ENCODE results near the gene PTGR2.

Gene PTGR2

DNA sequence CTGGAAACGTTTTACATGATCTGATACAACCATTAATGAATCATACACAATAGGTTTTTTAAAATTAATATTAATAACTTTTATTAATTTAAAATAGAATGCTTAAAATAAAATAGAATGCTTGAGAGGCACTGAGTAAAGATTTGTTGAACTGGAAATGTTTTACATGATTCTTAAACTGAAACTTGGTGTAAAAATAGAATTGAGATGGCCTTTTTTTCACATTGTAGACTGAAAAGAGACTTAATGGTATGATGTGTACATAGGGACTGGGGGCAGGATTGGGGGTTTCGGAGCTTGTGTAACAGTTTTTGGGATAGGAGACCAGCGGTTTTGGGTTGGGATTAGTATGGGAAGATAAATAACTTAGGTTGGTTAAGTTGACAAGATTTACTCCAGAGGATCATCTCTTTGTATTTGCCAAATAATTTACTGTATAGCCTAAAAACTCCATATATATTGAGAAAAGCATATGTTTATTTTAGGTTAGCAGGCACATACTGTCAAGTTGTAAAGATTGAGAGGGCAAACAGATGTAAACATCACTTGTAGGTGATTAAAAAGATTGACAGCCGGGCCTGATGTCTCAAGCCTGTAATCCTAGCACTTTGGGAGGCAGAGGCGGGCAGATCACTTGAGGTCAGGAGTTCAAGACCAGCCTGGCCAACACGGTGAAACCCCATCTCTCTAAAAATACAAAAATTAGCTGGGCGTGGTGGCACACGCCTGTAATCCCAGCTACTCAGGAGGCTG, 33.0 kb downstream of the PTGR2 start:
- Histone ChIP-seq H3K36me3 (replicated peaks; ENCODE audit: low read depth, low read length) (no peaks in the 10 kb centered on the region), H2AFZ (ENCODE audit: low read depth, low read length) (no peak overlapping the region), H3K27me3 (ENCODE audit: low read depth, low read length) (no peaks in the 10 kb centered on the region), H3K4me1 (ENCODE audit: low read length) (peaks cover 24% of the 10 kb centered on the region), H3K9ac (ENCODE audit: low read length) (no peak overlapping the region), H3K4me3 (ENCODE audit: low read length) (no peak overlapping the region), H3K79me2 (ENCODE audit: low read length) (peaks cover 42% of the 10 kb centered on the region), H3K27ac (ENCODE audit: low read length) (no peak overlapping the region), H3K9me3 (ENCODE audit: insufficient read depth, low read length) (no peaks in the 10 kb centered on the region), H4K20me1 (ENCODE audit: insufficient read depth, low read length) (no peaks in the 10 kb centered on the region; the same call in 1 of the 2 replicates), H3K4me2 (ENCODE audit: low read length) (no peak overlapping the region)
- TF ChIP-seq EZH2phosphoT487 (IDR thresholded peaks at IDR 0.05; ENCODE audit: low read depth): no peak
- TF ChIP-seq, protein P1, sequence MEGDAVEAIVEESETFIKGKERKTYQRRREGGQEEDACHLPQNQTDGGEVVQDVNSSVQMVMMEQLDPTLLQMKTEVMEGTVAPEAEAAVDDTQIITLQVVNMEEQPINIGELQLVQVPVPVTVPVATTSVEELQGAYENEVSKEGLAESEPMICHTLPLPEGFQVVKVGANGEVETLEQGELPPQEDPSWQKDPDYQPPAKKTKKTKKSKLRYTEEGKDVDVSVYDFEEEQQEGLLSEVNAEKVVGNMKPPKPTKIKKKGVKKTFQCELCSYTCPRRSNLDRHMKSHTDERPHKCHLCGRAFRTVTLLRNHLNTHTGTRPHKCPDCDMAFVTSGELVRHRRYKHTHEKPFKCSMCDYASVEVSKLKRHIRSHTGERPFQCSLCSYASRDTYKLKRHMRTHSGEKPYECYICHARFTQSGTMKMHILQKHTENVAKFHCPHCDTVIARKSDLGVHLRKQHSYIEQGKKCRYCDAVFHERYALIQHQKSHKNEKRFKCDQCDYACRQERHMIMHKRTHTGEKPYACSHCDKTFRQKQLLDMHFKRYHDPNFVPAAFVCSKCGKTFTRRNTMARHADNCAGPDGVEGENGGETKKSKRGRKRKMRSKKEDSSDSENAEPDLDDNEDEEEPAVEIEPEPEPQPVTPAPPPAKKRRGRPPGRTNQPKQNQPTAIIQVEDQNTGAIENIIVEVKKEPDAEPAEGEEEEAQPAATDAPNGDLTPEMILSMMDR (IDR thresholded peaks at IDR 0.05; ENCODE audit: low read depth, low read length): no peak

DNA sequence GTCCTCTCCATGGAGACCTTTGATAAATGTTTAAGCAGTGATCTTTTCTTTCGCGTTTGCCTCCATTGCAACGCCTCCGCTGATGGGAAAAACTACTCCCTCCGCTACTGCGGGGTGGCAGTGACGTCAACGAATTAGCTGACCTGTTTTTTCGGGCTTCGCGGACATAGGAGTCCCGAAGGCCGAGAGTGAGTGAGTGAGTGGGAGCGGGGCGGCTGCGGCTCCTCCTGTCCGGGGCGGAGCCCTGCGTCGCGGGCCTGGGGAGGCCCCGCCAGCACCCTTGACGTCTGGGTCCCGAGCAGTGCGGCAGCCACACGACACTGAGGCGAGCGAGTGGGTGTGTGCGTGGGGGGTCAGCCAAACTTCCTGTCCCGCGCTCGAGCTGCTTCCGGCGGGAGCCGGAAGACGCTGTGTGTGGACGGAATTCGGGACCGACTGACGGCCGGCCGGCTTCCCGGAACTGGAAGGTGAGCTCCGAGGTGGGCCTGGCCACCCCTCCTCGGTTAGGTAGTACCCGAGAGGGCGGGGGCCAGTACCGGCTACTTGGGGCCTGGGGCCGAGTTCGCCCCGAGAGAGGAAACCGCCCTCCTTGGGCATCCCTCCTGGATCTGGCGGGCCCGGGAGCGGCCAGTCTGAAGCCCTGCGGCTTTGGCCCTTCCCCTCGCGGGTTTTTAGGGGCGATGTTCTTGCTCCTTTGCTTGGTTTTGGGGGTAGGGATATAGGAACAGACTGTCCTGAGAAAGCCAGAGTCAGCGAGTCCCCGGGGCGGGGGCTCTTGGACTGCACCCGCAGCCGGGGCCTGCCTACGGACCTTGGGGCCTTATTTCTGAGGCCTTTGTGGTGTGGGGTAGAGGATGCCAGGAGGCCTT, 35.1 kb downstream of the PTGR2 start, which contains the start of gene ZNF410:
Gene ZNF410, plus strand, starts transcription at position 411 of the 869 bp plus-strand sequence. CDS start 5,317 bp downstream, outside the sequence.
- peak within 1 kb of the TSS; percentile 60 for H3K27ac ChIP-seq (ENCODE audit: low read length)
- peaks cover 63% of the 10 kb centered on the region for H3K79me2 ChIP-seq (ENCODE audit: low read length)
- no peaks in the 10 kb centered on the region; the same call in 1 of the 2 replicates for H4K20me1 ChIP-seq (ENCODE audit: insufficient read depth, low read length)
- H3K9ac ChIP-seq (ENCODE audit: low read length): peak within 1 kb of the TSS; percentile 93
- peak within 1 kb of the TSS; percentile 94 for H2AFZ ChIP-seq (ENCODE audit: low read depth, low read length)
- no peaks in the 10 kb centered on the region for H3K27me3 ChIP-seq (ENCODE audit: low read depth, low read length)
- no peaks in the 10 kb centered on the region for H3K36me3 ChIP-seq (replicated peaks; ENCODE audit: low read depth, low read length)
- peaks cover 24% of the 10 kb centered on the region for H3K4me1 ChIP-seq (ENCODE audit: low read length)
- H3K4me2 ChIP-seq (ENCODE audit: low read length): peak within 1 kb of the TSS; percentile 87
- H3K9me3 ChIP-seq (ENCODE audit: insufficient read depth, low read length): no peaks in the 10 kb centered on the region
- TF ChIP-seq EZH2phosphoT487 (IDR thresholded peaks at IDR 0.05; ENCODE audit: low read depth): no peak
- TF ChIP-seq, protein P1 (IDR thresholded peaks at IDR 0.05; ENCODE audit: low read depth, low read length): no peak
- peak within 1 kb of the TSS; percentile 96 for H3K4me3 ChIP-seq (ENCODE audit: low read length)

DNA sequence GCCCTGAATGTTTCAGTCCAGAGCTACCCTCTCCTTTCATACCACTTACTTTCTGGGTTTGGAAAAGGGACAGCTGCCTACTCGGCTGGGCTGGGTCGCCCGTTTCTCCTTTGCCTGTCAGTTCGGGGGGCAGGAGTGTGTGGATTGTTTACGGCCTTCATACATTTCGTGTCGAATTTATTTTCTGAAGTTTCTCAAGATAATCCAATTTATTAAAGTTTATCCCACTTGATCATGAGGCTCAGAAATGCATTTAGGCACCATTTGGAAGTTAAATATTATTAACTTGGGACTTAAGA, 35.6 kb downstream of the PTGR2 start:
- peak overlapping the region; percentile 60 for H3K27ac ChIP-seq (ENCODE audit: low read length)
- H4K20me1 ChIP-seq (ENCODE audit: insufficient read depth, low read length): no peaks in the 10 kb centered on the region; the same call in 1 of the 2 replicates
- H3K4me3 ChIP-seq (ENCODE audit: low read length): peak overlapping the region; percentile 96
- H3K9me3 ChIP-seq (ENCODE audit: insufficient read depth, low read length): no peaks in the 10 kb centered on the region
- peak overlapping the region; percentile 76 for H3K4me2 ChIP-seq (ENCODE audit: low read length)
- peak overlapping the region; percentile 62; the same call in 1 of the 2 replicates for H2AFZ ChIP-seq (ENCODE audit: low read depth, low read length)
- TF ChIP-seq, protein P1 (IDR thresholded peaks at IDR 0.05; ENCODE audit: low read depth, low read length): no peak
- no peak for TF ChIP-seq EZH2phosphoT487 (IDR thresholded peaks at IDR 0.05; ENCODE audit: low read depth)
- H3K79me2 ChIP-seq (ENCODE audit: low read length): peaks cover 67% of the 10 kb centered on the region
- H3K9ac ChIP-seq (ENCODE audit: low read length): peak overlapping the region; percentile 93
- H3K36me3 ChIP-seq (replicated peaks; ENCODE audit: low read depth, low read length): no peaks in the 10 kb centered on the region
- H3K4me1 ChIP-seq (ENCODE audit: low read length): peaks cover 24% of the 10 kb centered on the region
- H3K27me3 ChIP-seq (ENCODE audit: low read depth, low read length): no peaks in the 10 kb centered on the region
